CD14-positive monocyte (primary cell): ENCODE results near the gene INS. TPM values are rescaled to one million over a fixed set of nuclear protein-coding genes. Genes with fewer than 3 reads are reported as not detected.

Experiments
- DNase-seq, 3 donors: peaks; one replicate each; pipeline ENCODE4 v3.0.0-alpha.2; 2011 to 2022
- H2AFZ ChIP-seq: 2 replicates; pipeline ENCODE4 v1.6.0; 2012; ENCODE audit warnings: mild to moderate bottlenecking, low read depth, low read length, inconsistent platforms; ENCODE audit not compliant: insufficient read depth, poor library complexity, severe bottlenecking
- H3K27ac ChIP-seq, 2 donors: 1 replicate in 1 of 2; 2 replicates in 1 of 2; pipeline ENCODE4 v1.5.1; 2012 to 2013; ENCODE audit warnings: low read length in 2 of 2, control low read depth in 1 of 2, inconsistent platforms in 1 of 2, low read depth in 1 of 2, mild to moderate bottlenecking in 1 of 2
- H3K27me3 ChIP-seq, 2 donors: one replicate each; pipeline versions ENCODE4 v1.6.0 to v1.6.1; 2011 to 2013; ENCODE audit warnings: low read length in 2 of 2; ENCODE audit not compliant: control insufficient read depth in 2 of 2, insufficient read depth in 2 of 2
- H3K36me3 ChIP-seq, 2 donors: replicated peaks in 1 of 2; 1 replicate in 1 of 2; 2 replicates in 1 of 2; pipeline versions ENCODE4 v1.5.1 to v1.6.1; 2012 to 2013; ENCODE audit warnings: low read length in 2 of 2, control low read depth in 1 of 2, inconsistent platforms in 1 of 2, mild to moderate bottlenecking in 1 of 2; ENCODE audit not compliant: insufficient read depth in 2 of 2, control insufficient read depth in 1 of 2
- H3K4me1 ChIP-seq, 2 donors: 1 replicate in 1 of 2; 2 replicates in 1 of 2; pipeline versions ENCODE4 v1.5.1 to v1.6.1; 2012 to 2013; ENCODE audit warnings: low read length in 2 of 2, control low read depth in 1 of 2, inconsistent platforms in 1 of 2, mild to moderate bottlenecking in 1 of 2, moderate library complexity in 1 of 2; ENCODE audit not compliant: insufficient read depth in 2 of 2, control insufficient read depth in 1 of 2
- H3K4me2 ChIP-seq: replicated peaks from 2 replicates; pipeline ENCODE3; 2012; ENCODE audit warnings: low read length, moderate library complexity, mild to moderate bottlenecking; ENCODE audit not compliant: poor library complexity, severe bottlenecking; ENCODE audit errors: extremely low read depth
- H3K4me3 ChIP-seq, 3 experiments: fragments of 200-600 bp in 1 of 3; sonication (generic) in 1 of 3; replicated peaks in 1 of 3; 1 replicate in 2 of 3; 2 replicates in 1 of 3; pipeline ENCODE4 v1.5.1; 2011 to 2013; ENCODE audit warnings: low read length in 3 of 3, mild to moderate bottlenecking in 3 of 3, control low read depth in 2 of 3, low read depth in 2 of 3, inconsistent platforms in 1 of 3, moderate library complexity in 1 of 3
- H3K79me2 ChIP-seq: 2 replicates; pipeline ENCODE4 v1.6.0; 2012; ENCODE audit warnings: mild to moderate bottlenecking, control low read depth, inconsistent platforms, low read length, moderate library complexity; ENCODE audit not compliant: insufficient read depth
- H3K9ac ChIP-seq: 2 replicates; pipeline ENCODE4 v1.6.0; 2017; ENCODE audit warnings: low read length, mild to moderate bottlenecking; ENCODE audit not compliant: insufficient read depth, poor library complexity, severe bottlenecking
- H3K9me3 ChIP-seq, 2 donors: replicated peaks in 1 of 2; 1 replicate in 1 of 2; 2 replicates in 1 of 2; pipeline versions ENCODE4 v1.5.1 to v1.6.1; 2012 to 2013; ENCODE audit warnings: low read length in 2 of 2, control low read depth in 1 of 2; ENCODE audit not compliant: control insufficient read depth in 1 of 2, insufficient read depth in 1 of 2
- H4K20me1 ChIP-seq: 2 replicates; pipeline ENCODE4 v1.6.0; 2012; ENCODE audit warnings: mild to moderate bottlenecking, low read length, control low read depth, moderate library complexity; ENCODE audit not compliant: insufficient read depth
- H3K27ac Mint-ChIP-seq, 7 donors: one replicate each; pipeline ENCODE4 v1.8.0; 2020; ENCODE audit warnings: mild to moderate bottlenecking in 7 of 7, mixed read lengths in 7 of 7, moderate library complexity in 6 of 7, inconsistent platforms in 2 of 7
- H3K27me3 Mint-ChIP-seq, 3 donors: one replicate each; pipeline ENCODE4 v1.8.0; 2021 to 2022; ENCODE audit warnings: low read depth in 3 of 3, mild to moderate bottlenecking in 3 of 3, mixed read lengths in 3 of 3, moderate library complexity in 3 of 3, inconsistent platforms in 1 of 3
- H3K36me3 Mint-ChIP-seq, 2 donors: one replicate each; pipeline ENCODE4 v1.8.0; 2020; ENCODE audit warnings: mixed read lengths in 2 of 2, inconsistent platforms in 1 of 2, mild to moderate bottlenecking in 1 of 2
- H3K4me1 Mint-ChIP-seq: one replicate; pipeline ENCODE4 v1.8.0; 2020; ENCODE audit warnings: mild to moderate bottlenecking, mixed read lengths
- H3K4me3 Mint-ChIP-seq, 2 donors: one replicate each; pipeline ENCODE4 v1.8.0; 2020; ENCODE audit warnings: mild to moderate bottlenecking in 2 of 2, mixed read lengths in 2 of 2, moderate library complexity in 1 of 2
- H3K9me3 Mint-ChIP-seq, 7 donors: one replicate each; pipeline ENCODE4 v1.8.0; 2020 to 2022; ENCODE audit warnings: mixed read lengths in 7 of 7, mild to moderate bottlenecking in 6 of 7, moderate library complexity in 6 of 7, inconsistent platforms in 2 of 7
- CTCF ChIP-seq: fragments of 200-600 bp; IDR thresholded peaks from one replicate; pipeline ENCODE4 v1.8.0; 2022; ENCODE audit warnings: antibody characterized with exemption, mild to moderate bottlenecking
- WGBS: methylation state at CpG from one replicate; pipeline ENCODE4 v1.1.5; 2013; ENCODE audit warnings: missing lambda C conversion rate; ENCODE audit not compliant: insufficient coverage; 5-methylcytosine and 5-hydroxymethylcytosine counted together
- intact Hi-C, 2 donors: fragments of 100-400 bp; cut with micrococcal nuclease; formaldehyde crosslinking; loops; one replicate each; pipeline versions ENCODE4 v1.15.0 to v1.15.1; 2023
- polyA plus RNA-seq, 3 donors: library from polyadenylated mRNA; depleted of rRNA in 1 of 3; unstranded in 2 of 3; stranded (reverse) in 1 of 3; fragments of 300-500 nt in 2 of 3; fragments of >200 nt in 1 of 3; fragmentation: Illumina TruSeq in 2 of 3; gene quantifications; 1 replicate in 2 of 3; 2 replicates in 1 of 3; pipeline ENCODE4 v1.2.3, GENCODE V29; 2012 to 2021

Gene INS
- polyA plus RNA-seq, 3 donors = not detected

DNA sequence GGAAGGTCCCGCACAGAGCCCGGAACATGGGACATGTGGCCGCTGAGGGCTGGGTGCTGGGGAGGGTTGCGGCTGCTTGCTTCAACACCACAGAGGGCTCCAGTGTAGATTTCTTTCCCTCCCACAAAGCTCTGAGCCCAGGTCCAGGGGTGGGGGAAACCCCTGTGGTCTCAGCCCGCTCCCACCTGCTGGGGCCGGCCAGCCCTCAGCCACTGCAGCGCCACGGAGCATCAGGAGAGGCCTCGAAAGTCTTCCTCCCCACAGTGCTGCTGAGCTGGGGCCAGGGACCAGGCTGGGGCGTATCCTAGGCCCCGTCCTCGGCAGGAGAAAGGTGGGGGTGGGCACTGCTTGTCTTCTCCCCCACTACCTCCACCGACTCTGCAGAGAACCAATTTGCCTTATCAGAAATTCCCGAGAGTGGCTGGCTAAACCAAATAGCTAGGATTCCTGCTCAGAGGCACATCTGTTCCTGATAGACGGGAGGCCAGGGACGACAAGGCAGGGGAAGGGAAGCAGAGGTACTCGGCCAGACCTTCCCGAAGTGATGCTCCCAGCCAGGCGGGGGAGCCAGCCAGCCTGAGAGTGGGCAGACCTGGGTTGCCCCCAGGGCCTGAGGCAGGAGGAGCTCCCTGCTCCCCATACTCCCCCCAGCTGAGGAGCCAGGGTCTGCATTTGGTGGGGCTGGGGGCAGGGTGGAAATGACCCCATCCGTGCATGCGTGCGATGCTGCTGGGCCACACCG is 40.5 kb downstream of the INS start:
- no peaks in the 10 kb centered on the region for H3K79me2 ChIP-seq
- peaks cover 18 to 27% (median 20%) of the 10 kb centered on the region in 3 donors for H3K27me3 Mint-ChIP-seq

DNA sequence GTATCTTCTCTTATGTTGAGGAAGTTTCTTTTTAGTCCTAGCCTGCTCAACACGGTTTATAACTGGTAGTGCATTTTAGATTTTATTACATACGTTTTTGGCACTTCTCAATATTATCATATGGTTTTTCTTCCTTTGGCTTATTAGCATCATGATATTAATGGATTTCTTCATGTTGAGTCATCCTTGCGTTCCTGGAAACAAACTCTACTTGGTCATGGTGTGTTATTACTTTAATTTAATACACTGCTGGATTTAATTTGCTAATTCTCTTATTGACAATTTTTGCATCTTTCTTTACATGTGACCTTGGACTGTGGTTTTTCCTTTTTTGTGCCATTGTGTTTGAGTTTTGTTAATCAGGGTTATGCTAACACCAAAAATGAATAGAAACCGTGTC is 42.3 kb downstream of the INS start:
- Mint-ChIP-seq H3K4me3 (no peak overlapping the region), H3K9me3 (peaks cover 11 to 25% (median 18%) of the 10 kb centered on the region in 7 donors), H3K27me3 (peaks cover 16 to 29% (median 16%) of the 10 kb centered on the region in 3 donors), H3K36me3 (no peaks in the 10 kb centered on the region), H3K27ac (no peak overlapping the region), H3K4me1 (no peaks in the 10 kb centered on the region)
- no peaks in the 10 kb centered on the region for H3K79me2 ChIP-seq
- TF ChIP-seq CTCF = no peak
- H2AFZ ChIP-seq = no peak overlapping the region
- no peaks in the 10 kb centered on the region for H3K4me1 ChIP-seq
- intact Hi-C loops = no loop called here
- H3K4me2 ChIP-seq = no peak overlapping the region
- peaks cover 0 to 2% of the 10 kb centered on the region in 2 donors for H3K27me3 ChIP-seq
- no peak overlapping the region for H3K9ac ChIP-seq
- no peak overlapping the region for H3K27ac ChIP-seq
- no peaks in the 10 kb centered on the region for H3K36me3 ChIP-seq
- H3K9me3 ChIP-seq = peaks cover 7 to 15% of the 10 kb centered on the region in 2 donors
- no peak for DNase-seq
- H4K20me1 ChIP-seq = no peaks in the 10 kb centered on the region
- no CpG with 5 or more reads among the region's 4 CpGs for WGBS
- H3K4me3 ChIP-seq = no peak overlapping the region

More for the DNA sequence above, 40.5 kb downstream of the INS start:
- Mint-ChIP-seq H3K36me3 (no peaks in the 10 kb centered on the region), H3K27ac (no peak overlapping the region), H3K9me3 (peaks cover 11 to 22% (median 18%) of the 10 kb centered on the region in 7 donors), H3K4me3 (no peak overlapping the region), H3K4me1 (no peaks in the 10 kb centered on the region)
- H3K4me1 ChIP-seq = no peaks in the 10 kb centered on the region
- no peak overlapping the region for H3K9ac ChIP-seq
- H3K27ac ChIP-seq = no peak overlapping the region
- peaks cover 7 to 12% of the 10 kb centered on the region in 2 donors for H3K9me3 ChIP-seq
- H3K4me3 ChIP-seq = no peak overlapping the region
- no peak for DNase-seq
- no peak overlapping the region for H3K4me2 ChIP-seq
- no peak overlapping the region for H2AFZ ChIP-seq
- WGBS = 90% methylated on average over 11 of the region's 23 CpGs
- H3K27me3 ChIP-seq = peaks cover 0 to 2% of the 10 kb centered on the region in 2 donors
- no peaks in the 10 kb centered on the region for H3K36me3 ChIP-seq
- TF ChIP-seq CTCF = no peak
- intact Hi-C loops = no loop called here
- no peaks in the 10 kb centered on the region for H4K20me1 ChIP-seq
